Stimulated activated CD4-positive, alpha-beta T cell treated with anti-CD3 and anti-CD28 coated beads, Interleukin-15, amount 100 ng/mL, for 1 hour (primary cell): ENCODE results near the gene OR7E24.
"Not testable (repeated sequence)": the region's sequence is repeated elsewhere in the genome, so short reads cannot be mapped to it uniquely, and the experiment has no call there.

Experiments
- DNase-seq, 2 donors: peaks; one replicate each; pipeline ENCODE4 v3.0.0-alpha.2; 2020; ENCODE audit warnings: low read depth in 1 of 2, low spot score in 1 of 2

Gene OR7E24

GRCh38 chr19:9250630-9251029 lies at the start of gene OR7E24:
Gene OR7E24, plus strand, starts transcription at chr19:9250930. Its CDS starts 114 bp downstream, at chr19:9251044.
- no peak for DNase-seq

GRCh38 chr19:9205501-9206113 lies 45.1 kb upstream of the OR7E24 start:
- peak; percentile 32 to 46 for DNase-seq

GRCh38 chr19:9219489-9219888 lies 31.2 kb upstream of the OR7E24 start, which contains the start of gene OR7D4:
Gene OR7D4, minus strand, starts transcription at chr19:9219589. Its CDS starts 4,752 bp downstream, at chr19:9214837.
- DNase-seq, result no peak

- no peak for DNase-seq
Measured at GRCh38 chr19:9251236-9251635, 506 bp downstream of the OR7E24 start.

- DNase-seq, result not testable (repeated sequence)
Measured at GRCh38 chr19:9283485-9283884, 32.8 kb downstream of the OR7E24 start.

GRCh38 chr19:9289231-9289884 lies 38.6 kb downstream of the OR7E24 start:
- no peak for DNase-seq

- DNase-seq, result no peak
Measured at GRCh38 chr19:9295411-9295849, 44.7 kb downstream of the OR7E24 start.

GRCh38 chr19:9296336-9296735 lies 45.6 kb downstream of the OR7E24 start:
- DNase-seq, result no peak
